Body of pancreas (tissue), 4 donors: ENCODE data around the gene BLZF1. TPM values are rescaled to one million over a fixed set of nuclear protein-coding genes. Genes with fewer than 3 reads are reported as not detected.
"Not testable (repeated sequence)": the region's sequence is repeated elsewhere in the genome, so short reads cannot be mapped to it uniquely, and the experiment has no call there.

Experiments
- ATAC-seq: fragments of 150-250 bp; one replicate; pipeline ENCODE4 v1.9.1; 2016
- DNase-seq, 4 donors: peaks; one replicate each; pipeline ENCODE4 v3.0.0-alpha.2; 2019
- H3K27ac ChIP-seq, 4 donors: fragments of 200-600 bp; sonication (generic); 1 replicate in 3 of 4; 2 replicates in 1 of 4; pipeline versions ENCODE4 v1.5.1 to v1.6.1; 2016 to 2019; ENCODE audit warnings: mild to moderate bottlenecking in 1 of 4, mixed read lengths in 1 of 4, moderate library complexity in 1 of 4
- H3K27me3 ChIP-seq, 2 donors: fragments of 200-600 bp; sonication (generic); one replicate each; pipeline ENCODE4 v1.6.0; 2016; ENCODE audit warnings: mild to moderate bottlenecking in 1 of 2
- H3K36me3 ChIP-seq, 2 donors: fragments of 200-600 bp; sonication (generic); replicated peaks in 1 of 2; 2 replicates each; pipeline ENCODE4 v1.5.1; 2016; ENCODE audit warnings: low read depth in 2 of 2; ENCODE audit not compliant: insufficient read depth in 1 of 2
- H3K4me1 ChIP-seq: fragments of 200-600 bp; sonication (generic); one replicate; pipeline ENCODE4 v1.6.0; 2016
- H3K4me3 ChIP-seq, 2 donors: fragments of 200-600 bp; sonication (generic); 1 replicate in 1 of 2; 2 replicates in 1 of 2; pipeline ENCODE4 v1.5.1; 2016 to 2019
- H3K9me3 ChIP-seq, 3 donors: fragments of 200-600 bp; sonication (generic); 1 replicate in 2 of 3; 2 replicates in 1 of 3; pipeline ENCODE4 v1.5.1; 2016
- CTCF ChIP-seq, 7 experiments: fragments of 450-650 bp in 4 of 7; fragments of 200-600 bp in 3 of 7; sonication (generic) in 3 of 7; IDR thresholded peaks; one replicate each; pipeline ENCODE4 v1.5.1; 2016 to 2019; ENCODE audit warnings: antibody characterized with exemption in 7 of 7
- POLR2A ChIP-seq, 3 donors: fragments of 450-650 bp; IDR thresholded peaks; one replicate each; pipeline ENCODE4 v1.6.1; 2016; ENCODE audit warnings: antibody characterized with exemption in 3 of 3, mild to moderate bottlenecking in 2 of 3
- WGBS, 2 donors: methylation state at CpG; one replicate each; pipeline ENCODE4 v1.1.5; 2017; 5-methylcytosine and 5-hydroxymethylcytosine counted together
- intact Hi-C: fragments of 100-400 bp; cut with DNase I; formaldehyde crosslinking; loops from one replicate; pipeline ENCODE4 v1.15.1; 2023
- total RNA-seq, 2 donors: library from RNA; depleted of rRNA; stranded (reverse); fragments of >200 nt; gene quantifications; one replicate each; pipeline ENCODE4 v1.1.0, GENCODE V29; 2016

Gene BLZF1
- total RNA-seq, 2 donors from 2014 or later: 11.5 to 15.0 TPM

GRCh38 chr1:169330927-169331326 lies 37.1 kb upstream of the BLZF1 start:
- H3K9me3 ChIP-seq: no peaks in the 10 kb centered on the region
- WGBS, 2 donors: 96 to 98% methylated on average over 2 of the region's 2 CpGs
- intact Hi-C loops: no loop called here
- no peak overlapping the region for H3K4me3 ChIP-seq
- TF ChIP-seq CTCF (IDR thresholded peaks at IDR 0.05): no peak
- peaks cover 4% of the 10 kb centered on the region for H3K4me1 ChIP-seq
- no peak overlapping the region for H3K27ac ChIP-seq
- DNase-seq (no peak), ATAC-seq (no peak)
- H3K27me3 ChIP-seq: no peaks in the 10 kb centered on the region
- no peaks in the 10 kb centered on the region for H3K36me3 ChIP-seq

GRCh38 chr1:169334727-169335126 lies 33.3 kb upstream of the BLZF1 start:
- H3K4me3 ChIP-seq, ATAC-seq, H3K27me3 ChIP-seq, H3K9me3 ChIP-seq, H3K4me1 ChIP-seq, intact Hi-C loops, DNase-seq, H3K36me3 ChIP-seq, H3K27ac ChIP-seq: not testable (repeated sequence)
- WGBS, 2 donors: 89 to 95% methylated on average over 3 of the region's 3 CpGs

- H3K4me3 ChIP-seq, intact Hi-C loops, H3K9me3 ChIP-seq, DNase-seq, H3K27ac ChIP-seq, H3K36me3 ChIP-seq, H3K27me3 ChIP-seq, H3K4me1 ChIP-seq, ATAC-seq: not testable (repeated sequence)
- whole genome bisulfite sequencing, 2 donors: 95% methylated on average over 4 to 35 of the region's 35 CpGs
Observed at GRCh38 chr1:169336947-169337715, 30.9 kb upstream of the BLZF1 start.

GRCh38 chr1:169338617-169339016 lies 29.4 kb upstream of the BLZF1 start:
- ATAC-seq: no peak
- TF ChIP-seq CTCF (IDR thresholded peaks at IDR 0.05) (no peak), POLR2A (IDR thresholded peaks at IDR 0.05) (no peak)
- WGBS, 2 donors: 55 to 63% methylated on average over 2 of the region's 2 CpGs
- Histone ChIP-seq H3K27me3 (no peaks in the 10 kb centered on the region), H3K36me3 (no peaks in the 10 kb centered on the region), H3K4me1 (no peaks in the 10 kb centered on the region), H3K27ac (no peak overlapping the region), H3K4me3 (no peak overlapping the region), H3K9me3 (no peaks in the 10 kb centered on the region)
- no peak for DNase-seq
- intact Hi-C loops: no loop called here

GRCh38 chr1:169339773-169340172 lies 28.2 kb upstream of the BLZF1 start:
- no peak for ATAC-seq
- no peak for TF ChIP-seq POLR2A (IDR thresholded peaks at IDR 0.05)
- TF ChIP-seq CTCF (IDR thresholded peaks at IDR 0.05): no peak
- DNase-seq: no peak
- Histone ChIP-seq H3K4me1 (no peaks in the 10 kb centered on the region), H3K36me3 (no peaks in the 10 kb centered on the region), H3K9me3 (no peaks in the 10 kb centered on the region), H3K4me3 (no peak overlapping the region), H3K27ac (no peak overlapping the region), H3K27me3 (no peaks in the 10 kb centered on the region)
- intact Hi-C loops: loop anchor here (10.0 kb wide), 1 partner anchor 735 kb away; no protein-coding TSS in a partner anchor

- H3K9me3 ChIP-seq: no peaks in the 10 kb centered on the region
- no peak for DNase-seq
- no peaks in the 10 kb centered on the region for H3K36me3 ChIP-seq
- TF ChIP-seq CTCF (IDR thresholded peaks at IDR 0.05) (no peak), POLR2A (IDR thresholded peaks at IDR 0.05) (no peak)
- no peak for ATAC-seq
- intact Hi-C loops: loop anchor here (10.0 kb wide), 1 partner anchor 736 kb away; no protein-coding TSS in a partner anchor
- H3K4me3 ChIP-seq: no peak overlapping the region
- H3K27ac ChIP-seq: no peak overlapping the region
- no peaks in the 10 kb centered on the region for H3K4me1 ChIP-seq
- WGBS, 2 donors: 94 to 96% methylated on average over 5 of the region's 5 CpGs
- H3K27me3 ChIP-seq: no peaks in the 10 kb centered on the region
Observed at GRCh38 chr1:169340882-169341281, 27.1 kb upstream of the BLZF1 start.

GRCh38 chr1:169342096-169342495 lies 25.9 kb upstream of the BLZF1 start:
- not testable (repeated sequence) for H3K27ac ChIP-seq, H3K4me1 ChIP-seq, H3K36me3 ChIP-seq, H3K4me3 ChIP-seq, ATAC-seq, H3K9me3 ChIP-seq, DNase-seq, H3K27me3 ChIP-seq
- 82 to 84% methylated on average over 3 of the region's 3 CpGs for WGBS, 2 donors
- intact Hi-C loops: loop anchor here (10.0 kb wide), 1 partner anchor 737 kb away; no protein-coding TSS in a partner anchor
